ENCODE measurements around the gene ST3GAL2.

Gene ST3GAL2

GRCh38 chr16:70465999-70466804, 27.3 kb upstream of the ST3GAL2 start:
- no peak for DNase-seq (ENCODE audit: low read depth, low spot score)
- no peak for TF ChIP-seq SUZ12 (IDR thresholded peaks at IDR 0.05; ENCODE audit: extremely low read depth, insufficient read depth, insufficient read length)
- no peak for TF ChIP-seq ZNF274 (IDR thresholded peaks at IDR 0.05; ENCODE audit: low read depth, low read length)
- no peak for TF ChIP-seq YY1 (IDR thresholded peaks at IDR 0.05; ENCODE audit: insufficient read depth, insufficient read length)
- H3K27me3 ChIP-seq (ENCODE audit: insufficient read depth, insufficient read length) = no peaks in the 10 kb centered on the region

GRCh38 chr16:70463235-70463634, 24.3 kb upstream of the ST3GAL2 start:
- peaks cover 11% of the 10 kb centered on the region for H3K36me3 ChIP-seq (ENCODE audit: insufficient read depth, insufficient read length, low read length)
- no peak for DNase-seq (ENCODE audit: low read depth, low spot score)
- no peaks in the 10 kb centered on the region for H3K9me3 ChIP-seq (ENCODE audit: insufficient read depth, low read length)
- no peak overlapping the region for H3K4me3 ChIP-seq (ENCODE audit: insufficient read length, low read depth)
- no peak overlapping the region for H3K9ac ChIP-seq (ENCODE audit: insufficient read length, low read depth)
- no peaks in the 10 kb centered on the region for H3K27me3 ChIP-seq (ENCODE audit: insufficient read depth, insufficient read length)
- peaks cover 18% of the 10 kb centered on the region for H3K4me1 ChIP-seq (ENCODE audit: insufficient read depth, insufficient read length)
- TF ChIP-seq SUZ12 (IDR thresholded peaks at IDR 0.05; ENCODE audit: extremely low read depth, insufficient read depth, insufficient read length) = no peak
- no peak for TF ChIP-seq YY1 (IDR thresholded peaks at IDR 0.05; ENCODE audit: insufficient read depth, insufficient read length)
- TF ChIP-seq ZNF274 (IDR thresholded peaks at IDR 0.05; ENCODE audit: low read depth, low read length) = no peak

More at GRCh38 chr16:70465999-70466804, 27.3 kb upstream of the ST3GAL2 start:
- peaks cover 11% of the 10 kb centered on the region for H3K36me3 ChIP-seq (ENCODE audit: insufficient read depth, insufficient read length, low read length)
- H3K4me1 ChIP-seq (ENCODE audit: insufficient read depth, insufficient read length) = peaks cover 24% of the 10 kb centered on the region
- H3K9me3 ChIP-seq (ENCODE audit: insufficient read depth, low read length) = no peaks in the 10 kb centered on the region
- H3K9ac ChIP-seq (ENCODE audit: insufficient read length, low read depth) = no peak overlapping the region
- H3K4me3 ChIP-seq (ENCODE audit: insufficient read length, low read depth) = no peak overlapping the region

- Histone ChIP-seq H3K27me3 (ENCODE audit: insufficient read depth, insufficient read length) (no peaks in the 10 kb centered on the region), H3K4me1 (ENCODE audit: insufficient read depth, insufficient read length) (peaks cover 15% of the 10 kb centered on the region), H3K9me3 (ENCODE audit: insufficient read depth, low read length) (no peaks in the 10 kb centered on the region), H3K36me3 (ENCODE audit: insufficient read depth, insufficient read length, low read length) (peaks cover 11% of the 10 kb centered on the region), H3K4me3 (ENCODE audit: insufficient read length, low read depth) (peak overlapping the region; percentile 1), H3K9ac (ENCODE audit: insufficient read length, low read depth) (no peak overlapping the region)
- no peak for DNase-seq (ENCODE audit: low read depth, low spot score)
- no peak for TF ChIP-seq ZNF274 (IDR thresholded peaks at IDR 0.05; ENCODE audit: low read depth, low read length)
- no peak for TF ChIP-seq SUZ12 (IDR thresholded peaks at IDR 0.05; ENCODE audit: extremely low read depth, insufficient read depth, insufficient read length)
These were observed 21.9 kb upstream of the ST3GAL2 start for GRCh38 chr16:70460737-70461261.

DNA sequence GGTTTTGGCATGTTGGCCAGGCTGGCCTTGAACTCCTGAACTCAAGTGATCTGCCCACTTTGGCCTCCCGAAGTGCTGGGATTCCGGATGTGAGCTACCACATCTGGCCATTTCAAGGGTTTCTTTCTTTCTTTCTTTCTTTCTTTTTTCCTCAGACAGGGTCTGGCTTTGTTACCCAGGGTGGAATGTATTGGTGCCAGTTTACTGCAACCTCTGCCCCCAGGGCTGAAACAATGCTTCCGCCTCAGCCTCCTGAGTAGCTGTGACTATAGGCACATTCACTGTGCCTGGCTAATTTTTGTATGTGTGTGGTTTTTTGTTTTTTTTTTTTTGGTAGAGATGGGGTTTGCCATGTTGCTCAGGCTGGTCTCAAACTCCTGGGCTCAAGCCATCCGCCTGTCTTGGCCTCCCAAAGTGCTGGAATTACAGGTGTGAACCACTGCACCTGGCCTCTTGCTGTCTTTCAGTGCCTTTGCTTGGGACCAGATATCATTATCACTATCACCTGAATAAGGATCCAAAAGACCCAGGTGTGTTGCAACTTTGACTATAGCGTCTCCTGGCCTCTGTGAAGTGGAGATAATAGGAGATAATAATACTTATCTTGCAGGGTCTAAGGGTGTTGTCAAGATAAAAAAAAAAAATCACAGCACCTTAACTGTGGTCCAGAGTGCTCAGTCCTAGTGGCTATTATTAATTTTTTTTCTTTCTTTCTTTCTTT, 18.7 kb upstream of the ST3GAL2 start:
- no peaks in the 10 kb centered on the region for H3K27me3 ChIP-seq (ENCODE audit: insufficient read depth, insufficient read length)
- no peaks in the 10 kb centered on the region for H3K36me3 ChIP-seq (ENCODE audit: insufficient read depth, insufficient read length, low read length)
- no peak for TF ChIP-seq SUZ12 (IDR thresholded peaks at IDR 0.05; ENCODE audit: extremely low read depth, insufficient read depth, insufficient read length)
- TF ChIP-seq ZNF274 (IDR thresholded peaks at IDR 0.05; ENCODE audit: low read depth, low read length) = no peak
- TF ChIP-seq YY1 (IDR thresholded peaks at IDR 0.05; ENCODE audit: insufficient read depth, insufficient read length) = no peak
- H3K4me3 ChIP-seq (ENCODE audit: insufficient read length, low read depth) = no peak overlapping the region
- no peak overlapping the region for H3K9ac ChIP-seq (ENCODE audit: insufficient read length, low read depth)
- peaks cover 15% of the 10 kb centered on the region for H3K4me1 ChIP-seq (ENCODE audit: insufficient read depth, insufficient read length)
- no peaks in the 10 kb centered on the region for H3K9me3 ChIP-seq (ENCODE audit: insufficient read depth, low read length)
- no peak for DNase-seq (ENCODE audit: low read depth, low spot score)

- DNase-seq (ENCODE audit: low read depth, low spot score) = no peak
- Histone ChIP-seq H3K9ac (ENCODE audit: insufficient read length, low read depth) (no peak overlapping the region), H3K36me3 (ENCODE audit: insufficient read depth, insufficient read length, low read length) (no peaks in the 10 kb centered on the region), H3K4me1 (ENCODE audit: insufficient read depth, insufficient read length) (peaks cover 4% of the 10 kb centered on the region), H3K9me3 (ENCODE audit: insufficient read depth, low read length) (peaks cover 3% of the 10 kb centered on the region; the same call in 1 of the 2 replicates), H3K27me3 (ENCODE audit: insufficient read depth, insufficient read length) (no peaks in the 10 kb centered on the region), H3K4me3 (ENCODE audit: insufficient read length, low read depth) (no peak overlapping the region)
- TF ChIP-seq YY1 (IDR thresholded peaks at IDR 0.05; ENCODE audit: insufficient read depth, insufficient read length) (no peak), ZNF274 (IDR thresholded peaks at IDR 0.05; ENCODE audit: low read depth, low read length) (no peak), SUZ12 (IDR thresholded peaks at IDR 0.05; ENCODE audit: extremely low read depth, insufficient read depth, insufficient read length) (no peak)
These were observed 17.0 kb upstream of the ST3GAL2 start for GRCh38 chr16:70455910-70456309.

DNA sequence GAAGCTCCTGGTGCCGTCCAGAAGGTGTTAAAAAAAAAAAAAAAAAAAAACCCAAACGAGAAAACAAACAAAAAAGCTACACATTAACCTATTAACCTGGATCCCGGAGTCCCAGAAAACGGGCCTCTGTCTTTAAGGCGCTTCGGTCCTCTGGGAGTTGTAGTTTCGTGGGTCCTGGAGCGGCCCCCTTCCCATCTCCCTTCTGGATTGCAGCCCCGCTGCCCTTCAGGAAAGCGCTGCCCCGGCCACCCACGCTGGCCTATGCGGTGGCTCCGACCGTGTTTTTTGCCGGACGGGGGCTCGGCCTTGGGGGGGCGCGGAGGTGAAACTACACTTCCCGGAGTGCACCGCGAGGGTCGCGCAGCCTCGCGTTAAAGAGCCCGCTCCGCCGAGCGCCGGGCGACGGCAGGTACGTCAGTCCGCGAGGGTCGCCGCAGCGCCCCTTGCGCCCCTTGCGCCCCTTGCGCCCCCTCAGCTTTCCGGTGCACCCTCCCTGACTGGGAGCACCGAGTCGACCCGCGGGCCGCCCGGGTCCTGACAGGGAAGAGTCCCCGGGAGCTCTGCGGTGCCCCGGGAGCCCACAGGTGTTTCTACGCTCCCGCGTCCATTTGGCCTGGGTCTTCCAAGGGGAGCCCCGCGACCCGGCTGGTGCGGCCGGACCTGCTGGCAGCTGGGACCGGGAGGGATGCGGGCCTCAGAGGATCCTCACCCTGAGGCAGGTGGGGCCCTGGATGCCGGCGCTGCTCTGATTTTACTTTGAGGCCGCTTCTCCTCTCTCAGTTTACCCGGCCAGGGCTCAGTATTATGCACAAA, 15.5 kb upstream of the ST3GAL2 start, which contains the start of gene FCSK:
FCSK (plus strand) TSS at position 374 of the 813 bp plus-strand sequence. CDS start 8,596 bp downstream, outside the sequence.
- H3K9ac ChIP-seq (ENCODE audit: insufficient read length, low read depth) = peak within 1 kb of the TSS; percentile 96
- no peaks in the 10 kb centered on the region for H3K36me3 ChIP-seq (ENCODE audit: insufficient read depth, insufficient read length, low read length)
- DNase-seq (ENCODE audit: low read depth, low spot score) = peak; percentile 74
- peaks cover 5% of the 10 kb centered on the region; the same call in 1 of the 2 replicates for H3K9me3 ChIP-seq (ENCODE audit: insufficient read depth, low read length)
- no peaks in the 10 kb centered on the region for H3K27me3 ChIP-seq (ENCODE audit: insufficient read depth, insufficient read length)
- H3K4me3 ChIP-seq (ENCODE audit: insufficient read length, low read depth) = peak within 1 kb of the TSS; percentile 88
- TF ChIP-seq ZNF274 (IDR thresholded peaks at IDR 0.05; ENCODE audit: low read depth, low read length) (no peak), SUZ12 (IDR thresholded peaks at IDR 0.05; ENCODE audit: extremely low read depth, insufficient read depth, insufficient read length) (no peak), YY1 (IDR thresholded peaks at IDR 0.05; ENCODE audit: insufficient read depth, insufficient read length) (no peak)
- no peaks in the 10 kb centered on the region for H3K4me1 ChIP-seq (ENCODE audit: insufficient read depth, insufficient read length)
